OCI-LY3 (cell line): Measurements from ENCODE around the gene LRRC10.

Source experiments
- H2AFZ ChIP-seq: fragments of 200-600, 300-600 bp; shearing (Covaris generic); 2 replicates; pipeline ENCODE4 v1.6.0; 2014; ENCODE audit warnings: antibody characterized with exemption, low read depth, low read length
- H3K27ac ChIP-seq: fragments of 200-600, 300-600 bp; sonication (generic); 2 replicates; pipeline ENCODE4 v1.5.1; 2014; ENCODE audit warnings: mild to moderate bottlenecking, low read length, moderate library complexity, mixed read lengths
- H3K27me3 ChIP-seq: fragments of 200-600, 300-600 bp; sonication (generic); 2 replicates; pipeline ENCODE4 v1.6.1; 2014; ENCODE audit warnings: low read depth, low read length, mixed read lengths
- H3K36me3 ChIP-seq: fragments of 200-600, 300-600 bp; sonication (generic); replicated peaks from 2 replicates; pipeline ENCODE3; 2014; ENCODE audit warnings: low read depth, low read length, mixed read lengths
- H3K4me1 ChIP-seq: fragments of 300-600, 200-600 bp; sonication (generic); 2 replicates; pipeline ENCODE4 v1.6.1; 2014; ENCODE audit warnings: low read length, mixed read lengths
- H3K4me2 ChIP-seq: fragments of 200-600, 300-600 bp; sonication (generic); 2 replicates; pipeline ENCODE4 v1.6.1; 2014; ENCODE audit warnings: low read length, mixed read lengths
- H3K4me3 ChIP-seq: fragments of 300-600, 200-600 bp; sonication (generic); 2 replicates; pipeline ENCODE4 v1.5.1; 2014; ENCODE audit warnings: antibody characterized with exemption, mild to moderate bottlenecking, low read length, moderate library complexity
- H3K79me2 ChIP-seq: fragments of 300-600, 200-600 bp; shearing (Covaris generic); 2 replicates; pipeline ENCODE4 v1.6.1; 2014; ENCODE audit warnings: mild to moderate bottlenecking, low read length, mixed read lengths
- H3K9ac ChIP-seq: fragments of 300-600, 200-600 bp; shearing (Covaris generic); 2 replicates; pipeline ENCODE4 v1.6.0; 2014; ENCODE audit warnings: mild to moderate bottlenecking, low read length, moderate library complexity
- H3K9me3 ChIP-seq: fragments of 200-600, 300-600 bp; shearing (Covaris generic); 2 replicates; pipeline ENCODE4 v1.6.1; 2014; ENCODE audit warnings: low read length, mixed read lengths; ENCODE audit not compliant: insufficient read depth
- H4K20me1 ChIP-seq: fragments of 200-600, 300-600 bp; sonication (generic); 2 replicates; pipeline ENCODE4 v1.6.1; 2016; ENCODE audit warnings: low read length, mixed read lengths; ENCODE audit not compliant: insufficient read depth
- CTCF ChIP-seq: fragments of 200-600, 300-600 bp; sonication (generic); IDR thresholded peaks from 2 replicates; pipeline ENCODE4 v1.5.1; 2014; ENCODE audit warnings: antibody characterized with exemption, low read length, low read depth
- EZH2phosphoT487 ChIP-seq: fragments of 200-600 bp; shearing (Covaris generic); IDR thresholded peaks from 2 replicates; pipeline ENCODE4 v1.6.1; 2018; ENCODE audit warnings: antibody characterized with exemption, mixed run types, low read depth

The LRRC10 gene

GRCh38 chr12:69610729-69611128 lies at the start of gene LRRC10:
Gene LRRC10 (minus strand): TSS chr12:69610907. CDS start chr12:69610838, 69 bp downstream.
- Histone ChIP-seq H3K79me2 (no peaks in the 10 kb centered on the region), H3K4me2 (no peak within 1 kb of the TSS), H3K4me3 (no peak within 1 kb of the TSS), H3K9me3 (no peaks in the 10 kb centered on the region), H3K4me1 (peaks cover 4% of the 10 kb centered on the region), H2AFZ (no peak within 1 kb of the TSS), H3K27me3 (peaks cover 10% of the 10 kb centered on the region), H3K27ac (no peak within 1 kb of the TSS), H3K9ac (no peak within 1 kb of the TSS), H4K20me1 (no peaks in the 10 kb centered on the region), H3K36me3 (no peaks in the 10 kb centered on the region)
- TF ChIP-seq CTCF = no peak
- TF ChIP-seq EZH2phosphoT487 = no peak

- no peak overlapping the region for H3K27ac ChIP-seq
These were observed 49.6 kb upstream of the LRRC10 start for GRCh38 chr12:69660164-69660863.

GRCh38 chr12:69658203-69658602 lies 47.5 kb upstream of the LRRC10 start:
- Histone ChIP-seq H3K9ac (no peak overlapping the region), H3K4me3 (no peak overlapping the region), H3K4me1 (no peaks in the 10 kb centered on the region), H2AFZ (no peak overlapping the region), H3K79me2 (no peaks in the 10 kb centered on the region), H3K9me3 (no peaks in the 10 kb centered on the region), H4K20me1 (no peaks in the 10 kb centered on the region), H3K27me3 (peaks cover 21% of the 10 kb centered on the region), H3K27ac (no peak overlapping the region), H3K4me2 (no peak overlapping the region), H3K36me3 (no peaks in the 10 kb centered on the region)
- TF ChIP-seq EZH2phosphoT487 (no peak), CTCF (no peak)

More at GRCh38 chr12:69660164-69660863, 49.6 kb upstream of the LRRC10 start:
- H3K27me3 ChIP-seq = peaks cover 21% of the 10 kb centered on the region
- H2AFZ ChIP-seq = no peak overlapping the region
- H3K4me3 ChIP-seq = no peak overlapping the region
- H3K36me3 ChIP-seq = no peaks in the 10 kb centered on the region
- H3K4me2 ChIP-seq = no peak overlapping the region
- H4K20me1 ChIP-seq = no peaks in the 10 kb centered on the region
- no peaks in the 10 kb centered on the region for H3K9me3 ChIP-seq
- no peaks in the 10 kb centered on the region for H3K4me1 ChIP-seq
- no peak overlapping the region for H3K9ac ChIP-seq
- H3K79me2 ChIP-seq = no peaks in the 10 kb centered on the region
- TF ChIP-seq EZH2phosphoT487 (no peak), CTCF (no peak)

- Histone ChIP-seq H3K36me3 (no peaks in the 10 kb centered on the region), H3K9ac (no peak overlapping the region), H3K4me3 (no peak overlapping the region), H4K20me1 (no peaks in the 10 kb centered on the region), H3K4me2 (no peak overlapping the region), H3K4me1 (no peaks in the 10 kb centered on the region), H3K9me3 (no peaks in the 10 kb centered on the region), H2AFZ (no peak overlapping the region), H3K27ac (no peak overlapping the region), H3K79me2 (no peaks in the 10 kb centered on the region), H3K27me3 (peaks cover 21% of the 10 kb centered on the region)
- TF ChIP-seq EZH2phosphoT487 = no peak
- TF ChIP-seq CTCF = no peak
These were observed 46.9 kb upstream of the LRRC10 start for GRCh38 chr12:69657376-69658137.
